GM12878 (cell line): ENCODE data around the gene TATDN2.

ENCODE experiments used
- CTCF ChIP-seq, 3 experiments: IDR thresholded peaks in 2 of 3; conservative IDR thresholded peaks in 1 of 3; 2 replicates each; pipeline ENCODE4 v1.5.1; 2011; ENCODE audit warnings: low read depth in 3 of 3, low read length in 3 of 3, mild to moderate bottlenecking in 3 of 3, control low read depth in 2 of 3, moderate library complexity in 2 of 3, inconsistent platforms in 1 of 3, mixed read lengths in 1 of 3; ENCODE audit not compliant: control insufficient read depth in 2 of 3, insufficient read depth in 1 of 3; ENCODE audit errors: extremely low read depth in 1 of 3
- JUNB ChIP-seq: IDR thresholded peaks from 2 replicates; pipeline ENCODE4 v1.6.1; 2016; ENCODE audit warnings: antibody characterized with exemption, mild to moderate bottlenecking
- NFIC ChIP-seq: IDR thresholded peaks from 2 replicates; pipeline ENCODE4 v1.6.1; 2012; ENCODE audit warnings: low read depth, mild to moderate bottlenecking, inconsistent platforms, low read length, moderate library complexity
- NFYA ChIP-seq: IDR thresholded peaks from 2 replicates; pipeline ENCODE4 v1.6.1; 2011; ENCODE audit warnings: low read depth, mild to moderate bottlenecking, low read length, improper control_type of control experiment, borderline replicate concordance
- POLR2AphosphoS5 ChIP-seq: IDR thresholded peaks from 2 replicates; pipeline ENCODE4 v1.6.1; 2011; ENCODE audit warnings: mild to moderate bottlenecking, low read length, inconsistent platforms
- SMAD1 ChIP-seq: fragments of 450-650 bp; IDR thresholded peaks from 2 replicates; pipeline ENCODE4 v1.6.1; 2018; ENCODE audit warnings: mild to moderate bottlenecking, low read depth; ENCODE audit not compliant: partially characterized antibody
- USF2 ChIP-seq: IDR thresholded peaks from 2 replicates; pipeline ENCODE4 v1.6.1; 2011; ENCODE audit warnings: low read depth, low read length, improper control_type of control experiment, borderline replicate concordance
- TF ChIP-seq, protein P1 (sequence below): IDR thresholded peaks from 2 replicates; pipeline ENCODE4 v1.6.1; 2012; ENCODE audit warnings: mild to moderate bottlenecking, low read depth, low read length

DNA sequence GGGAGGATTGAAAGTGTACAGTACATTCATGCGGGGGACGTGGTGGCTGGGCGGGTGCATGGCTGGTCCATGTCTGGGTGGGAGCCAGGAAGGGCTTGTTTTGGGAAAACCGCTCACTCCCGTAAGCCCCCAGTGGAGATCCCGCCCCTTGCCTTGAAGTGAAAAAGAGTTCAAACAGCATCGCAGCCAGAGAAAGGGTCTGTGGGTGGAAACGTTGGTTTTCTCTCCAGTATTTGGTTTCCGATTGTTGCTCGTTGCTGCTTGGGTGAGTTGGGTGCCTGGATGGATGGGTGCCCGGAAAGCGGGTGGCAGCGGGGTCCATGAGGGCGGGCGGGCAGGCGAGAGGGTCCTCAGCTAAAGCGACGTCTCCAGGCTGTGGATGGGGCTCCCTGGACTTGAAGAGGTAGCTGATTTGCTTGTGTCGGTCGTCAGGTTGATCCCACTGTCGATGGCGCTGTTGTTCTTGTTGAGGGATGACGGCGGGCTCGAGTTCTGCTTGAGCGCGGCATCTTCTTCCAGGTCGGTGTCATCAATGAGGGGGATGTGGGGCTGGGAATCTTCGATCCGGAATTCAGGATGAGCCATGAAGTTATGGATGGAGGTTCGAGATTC, 80.3 kb downstream of the TATDN2 start:
- TF ChIP-seq NFIC (no peak), NFYA (no peak), USF2 (no peak), SMAD1 (no peak), CTCF (IDR thresholded peaks at IDR 0.05 in 2 of 3, conservative IDR thresholded peaks at IDR 0.05 in 1 of 3; ENCODE audit: control insufficient read depth in 2 of 3, extremely low read depth in 1 of 3, insufficient read depth in 1 of 3, low read depth in 3 of 3, low read length in 3 of 3) (no peak), POLR2AphosphoS5 (no peak), JUNB (no peak)
- TF ChIP-seq, protein P1, sequence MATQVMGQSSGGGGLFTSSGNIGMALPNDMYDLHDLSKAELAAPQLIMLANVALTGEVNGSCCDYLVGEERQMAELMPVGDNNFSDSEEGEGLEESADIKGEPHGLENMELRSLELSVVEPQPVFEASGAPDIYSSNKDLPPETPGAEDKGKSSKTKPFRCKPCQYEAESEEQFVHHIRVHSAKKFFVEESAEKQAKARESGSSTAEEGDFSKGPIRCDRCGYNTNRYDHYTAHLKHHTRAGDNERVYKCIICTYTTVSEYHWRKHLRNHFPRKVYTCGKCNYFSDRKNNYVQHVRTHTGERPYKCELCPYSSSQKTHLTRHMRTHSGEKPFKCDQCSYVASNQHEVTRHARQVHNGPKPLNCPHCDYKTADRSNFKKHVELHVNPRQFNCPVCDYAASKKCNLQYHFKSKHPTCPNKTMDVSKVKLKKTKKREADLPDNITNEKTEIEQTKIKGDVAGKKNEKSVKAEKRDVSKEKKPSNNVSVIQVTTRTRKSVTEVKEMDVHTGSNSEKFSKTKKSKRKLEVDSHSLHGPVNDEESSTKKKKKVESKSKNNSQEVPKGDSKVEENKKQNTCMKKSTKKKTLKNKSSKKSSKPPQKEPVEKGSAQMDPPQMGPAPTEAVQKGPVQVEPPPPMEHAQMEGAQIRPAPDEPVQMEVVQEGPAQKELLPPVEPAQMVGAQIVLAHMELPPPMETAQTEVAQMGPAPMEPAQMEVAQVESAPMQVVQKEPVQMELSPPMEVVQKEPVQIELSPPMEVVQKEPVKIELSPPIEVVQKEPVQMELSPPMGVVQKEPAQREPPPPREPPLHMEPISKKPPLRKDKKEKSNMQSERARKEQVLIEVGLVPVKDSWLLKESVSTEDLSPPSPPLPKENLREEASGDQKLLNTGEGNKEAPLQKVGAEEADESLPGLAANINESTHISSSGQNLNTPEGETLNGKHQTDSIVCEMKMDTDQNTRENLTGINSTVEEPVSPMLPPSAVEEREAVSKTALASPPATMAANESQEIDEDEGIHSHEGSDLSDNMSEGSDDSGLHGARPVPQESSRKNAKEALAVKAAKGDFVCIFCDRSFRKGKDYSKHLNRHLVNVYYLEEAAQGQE, result no peak
